ENCODE results near the gene ATG2B. TPM values are rescaled to one million over a fixed set of nuclear protein-coding genes. Genes with fewer than 3 reads are reported as not detected.

The ATG2B gene
- total RNA-seq, 2 experiments from 2014 or later = 12.1 to 13.4 TPM

GRCh38 chr14:96394047-96394815 lies 31.1 kb upstream of the ATG2B start:
- H3K36me3 Mint-ChIP-seq (ENCODE audit: low read depth) = no peaks in the 10 kb centered on the region
- no peak for DNase-seq
- no peak for ATAC-seq
- no peak overlapping the region for H3K4me3 Mint-ChIP-seq
- CTCF ChIA-PET = no interaction called here
- H3K4me1 Mint-ChIP-seq (ENCODE audit: low read depth) = peaks cover 9% of the 10 kb centered on the region
- H3K9me3 Mint-ChIP-seq (ENCODE audit: insufficient read depth) = no peaks in the 10 kb centered on the region
- POLR2A ChIA-PET = interaction anchor here (0.7 kb wide), 1 partner anchor 66 kb away, joined by 4 read pairs; no protein-coding TSS in a partner anchor
- no peak overlapping the region for H3K27ac Mint-ChIP-seq
- peaks cover 8% of the 10 kb centered on the region for H3K27me3 Mint-ChIP-seq (ENCODE audit: low read depth)

GRCh38 chr14:96393071-96393691 lies 30.0 kb upstream of the ATG2B start:
- Mint-ChIP-seq H3K4me1 (ENCODE audit: low read depth) (peaks cover 9% of the 10 kb centered on the region), H3K27ac (no peak overlapping the region), H3K36me3 (ENCODE audit: low read depth) (no peaks in the 10 kb centered on the region), H3K9me3 (ENCODE audit: insufficient read depth) (no peaks in the 10 kb centered on the region), H3K27me3 (ENCODE audit: low read depth) (peaks cover 8% of the 10 kb centered on the region), H3K4me3 (peak overlapping the region; percentile 76)
- no peak for ATAC-seq
- DNase-seq = no peak
- POLR2A ChIA-PET = interaction anchor here (0.5 to 1.7 kb wide), 3 partner anchors 65 to 125 kb away, joined by 3 to 5 read pairs (median 4); no protein-coding TSS in a partner anchor
- CTCF ChIA-PET = no interaction called here

GRCh38 chr14:96391293-96392118 lies 28.4 kb upstream of the ATG2B start:
- peak; percentile 99 for DNase-seq
- H3K27me3 Mint-ChIP-seq (ENCODE audit: low read depth) = peaks cover 8% of the 10 kb centered on the region
- ChIA-PET POLR2A (interaction anchor here (0.6 to 1.8 kb wide), 4 partner anchors 9 to 110 kb away, joined by 3 to 4 read pairs (median 3); partner anchors contain the start of genes ATG2B and GSKIP), CTCF (interaction anchor here (0.8 kb wide), 1 partner anchor 25 kb away, joined by 4 read pairs; no protein-coding TSS in a partner anchor)
- H3K4me3 Mint-ChIP-seq = peak overlapping the region; percentile 92
- peak overlapping the region; percentile 84 for H3K27ac Mint-ChIP-seq
- H3K36me3 Mint-ChIP-seq (ENCODE audit: low read depth) = peaks cover 3% of the 10 kb centered on the region
- ATAC-seq = peak; percentile 95
- H3K4me1 Mint-ChIP-seq (ENCODE audit: low read depth) = peaks cover 9% of the 10 kb centered on the region
- H3K9me3 Mint-ChIP-seq (ENCODE audit: insufficient read depth) = no peaks in the 10 kb centered on the region

- H3K36me3 Mint-ChIP-seq (ENCODE audit: low read depth) = peaks cover 3% of the 10 kb centered on the region
- peak overlapping the region; percentile 92 for H3K4me3 Mint-ChIP-seq
- ChIA-PET CTCF (interaction anchor here (0.8 kb wide), 1 partner anchor 24 kb away, joined by 4 read pairs; no protein-coding TSS in a partner anchor), POLR2A (interaction anchor here (0.6 to 1.8 kb wide), 3 partner anchors 8 to 32 kb away, joined by 3 to 4 read pairs (median 3); partner anchors contain the start of genes ATG2B and GSKIP)
- no peak for DNase-seq
- no peak for ATAC-seq
- no peaks in the 10 kb centered on the region for H3K9me3 Mint-ChIP-seq (ENCODE audit: insufficient read depth)
- peaks cover 9% of the 10 kb centered on the region for H3K4me1 Mint-ChIP-seq (ENCODE audit: low read depth)
- peaks cover 8% of the 10 kb centered on the region for H3K27me3 Mint-ChIP-seq (ENCODE audit: low read depth)
- peak overlapping the region; percentile 84 for H3K27ac Mint-ChIP-seq
These were observed 27.8 kb upstream of the ATG2B start for GRCh38 chr14:96390965-96391292.

- ATAC-seq (no peak), DNase-seq (no peak)
- ChIA-PET POLR2A (no interaction called here), CTCF (interaction anchor here (1.1 to 1.4 kb wide), 2 partner anchors 16 to 54 kb away, joined by 3 to 4 read pairs; no protein-coding TSS in a partner anchor)
- no peak overlapping the region for H3K27ac Mint-ChIP-seq
- peaks cover 9% of the 10 kb centered on the region for H3K4me1 Mint-ChIP-seq (ENCODE audit: low read depth)
- H3K27me3 Mint-ChIP-seq (ENCODE audit: low read depth) = peaks cover 5% of the 10 kb centered on the region
- no peaks in the 10 kb centered on the region for H3K9me3 Mint-ChIP-seq (ENCODE audit: insufficient read depth)
- no peak overlapping the region for H3K4me3 Mint-ChIP-seq
- peaks cover 16% of the 10 kb centered on the region for H3K36me3 Mint-ChIP-seq (ENCODE audit: low read depth)
These were observed 22.2 kb upstream of the ATG2B start for GRCh38 chr14:96385385-96385784.

- ATAC-seq = no peak
- ChIA-PET CTCF (interaction anchor here (1.1 to 1.4 kb wide), 2 partner anchors 16 to 54 kb away, joined by 3 to 4 read pairs; no protein-coding TSS in a partner anchor), POLR2A (no interaction called here)
- no peak overlapping the region for H3K27ac Mint-ChIP-seq
- H3K9me3 Mint-ChIP-seq (ENCODE audit: insufficient read depth) = no peaks in the 10 kb centered on the region
- peaks cover 16% of the 10 kb centered on the region for H3K36me3 Mint-ChIP-seq (ENCODE audit: low read depth)
- H3K4me1 Mint-ChIP-seq (ENCODE audit: low read depth) = peaks cover 11% of the 10 kb centered on the region
- no peak for DNase-seq
- H3K4me3 Mint-ChIP-seq = no peak overlapping the region
- no peaks in the 10 kb centered on the region for H3K27me3 Mint-ChIP-seq (ENCODE audit: low read depth)
These were observed 21.6 kb upstream of the ATG2B start for GRCh38 chr14:96384740-96385139.

GRCh38 chr14:96384053-96384452 lies 20.9 kb upstream of the ATG2B start:
- ChIA-PET POLR2A (no interaction called here), CTCF (interaction anchor here (1.1 kb wide), 1 partner anchor 53 kb away, joined by 4 read pairs; no protein-coding TSS in a partner anchor)
- Mint-ChIP-seq H3K36me3 (ENCODE audit: low read depth) (peaks cover 16% of the 10 kb centered on the region), H3K27ac (no peak overlapping the region), H3K4me3 (no peak overlapping the region), H3K4me1 (ENCODE audit: low read depth) (peaks cover 11% of the 10 kb centered on the region), H3K27me3 (ENCODE audit: low read depth) (no peaks in the 10 kb centered on the region), H3K9me3 (ENCODE audit: insufficient read depth) (no peaks in the 10 kb centered on the region)
- ATAC-seq (no peak), DNase-seq (no peak)

GRCh38 chr14:96383445-96383844 lies 20.3 kb upstream of the ATG2B start:
- Mint-ChIP-seq H3K36me3 (ENCODE audit: low read depth) (peaks cover 16% of the 10 kb centered on the region), H3K27me3 (ENCODE audit: low read depth) (no peaks in the 10 kb centered on the region), H3K4me1 (ENCODE audit: low read depth) (peaks cover 11% of the 10 kb centered on the region), H3K9me3 (ENCODE audit: insufficient read depth) (no peaks in the 10 kb centered on the region), H3K27ac (no peak overlapping the region), H3K4me3 (no peak overlapping the region)
- ATAC-seq (no peak), DNase-seq (no peak)
- ChIA-PET POLR2A (interaction anchor here (1.0 kb wide), 1 partner anchor 8 kb away, joined by 3 read pairs; no protein-coding TSS in a partner anchor), CTCF (no interaction called here)

GRCh38 chr14:96380735-96381134 lies 17.6 kb upstream of the ATG2B start:
- peaks cover 11% of the 10 kb centered on the region for H3K4me1 Mint-ChIP-seq (ENCODE audit: low read depth)
- POLR2A ChIA-PET = no interaction called here
- peak; percentile 51 for ATAC-seq
- H3K9me3 Mint-ChIP-seq (ENCODE audit: insufficient read depth) = no peaks in the 10 kb centered on the region
- CTCF ChIA-PET = interaction anchor here (1.0 kb wide), 1 partner anchor 14 kb away, joined by 3 read pairs; no protein-coding TSS in a partner anchor
- H3K27me3 Mint-ChIP-seq (ENCODE audit: low read depth) = no peaks in the 10 kb centered on the region
- no peak overlapping the region for H3K27ac Mint-ChIP-seq
- no peak for DNase-seq
- no peak overlapping the region for H3K4me3 Mint-ChIP-seq
- peaks cover 10% of the 10 kb centered on the region for H3K36me3 Mint-ChIP-seq (ENCODE audit: low read depth)

- ATAC-seq = no peak
- no peaks in the 10 kb centered on the region for H3K27me3 Mint-ChIP-seq (ENCODE audit: low read depth)
- no peaks in the 10 kb centered on the region for H3K36me3 Mint-ChIP-seq (ENCODE audit: low read depth)
- CTCF ChIA-PET = no interaction called here
- POLR2A ChIA-PET = no interaction called here
- H3K9me3 Mint-ChIP-seq (ENCODE audit: insufficient read depth) = no peaks in the 10 kb centered on the region
- peaks cover 14% of the 10 kb centered on the region for H3K4me1 Mint-ChIP-seq (ENCODE audit: low read depth)
- no peak overlapping the region for H3K4me3 Mint-ChIP-seq
- no peak for DNase-seq
- H3K27ac Mint-ChIP-seq = no peak overlapping the region
These were observed 13.0 kb upstream of the ATG2B start for GRCh38 chr14:96376093-96376492.

GRCh38 chr14:96373538-96373937 lies 10.4 kb upstream of the ATG2B start:
- Mint-ChIP-seq H3K36me3 (ENCODE audit: low read depth) (peaks cover 7% of the 10 kb centered on the region), H3K4me3 (no peak overlapping the region), H3K4me1 (ENCODE audit: low read depth) (peaks cover 5% of the 10 kb centered on the region), H3K27ac (no peak overlapping the region), H3K27me3 (ENCODE audit: low read depth) (no peaks in the 10 kb centered on the region), H3K9me3 (ENCODE audit: insufficient read depth) (no peaks in the 10 kb centered on the region)
- ChIA-PET POLR2A (no interaction called here), CTCF (no interaction called here)
- no peak for DNase-seq
- no peak for ATAC-seq
